ENCODE measurements around the gene VSIR.

The VSIR gene

GRCh38 chr10:71706216-71707121 is 66.9 kb downstream of the VSIR start:
- H3K4me3 ChIP-seq (ENCODE audit: low read length) = no peak overlapping the region
- no peak for DNase-seq (ENCODE audit: low read depth, low spot score)

DNA sequence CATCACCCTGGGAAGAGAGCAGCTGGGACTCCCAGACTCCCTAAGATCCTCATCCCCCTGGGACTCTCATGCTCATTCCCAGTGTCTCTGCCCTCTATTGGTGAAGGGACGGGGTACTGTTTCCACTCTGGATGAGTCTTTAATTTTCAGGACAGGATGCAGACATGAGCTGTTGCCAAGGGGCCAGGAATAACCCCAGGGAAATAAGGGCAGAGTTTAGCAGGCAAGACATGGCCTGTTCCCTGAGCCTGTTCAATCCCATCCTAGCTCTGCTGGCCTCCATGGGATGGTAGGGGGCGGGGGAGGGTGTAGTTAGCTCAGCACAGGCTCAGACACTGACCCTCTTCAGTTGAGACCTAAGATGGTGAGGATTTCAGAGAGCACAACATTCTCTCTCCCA is 67.7 kb downstream of the VSIR start:
- DNase-seq (ENCODE audit: low read depth, low spot score) = no peak
- H3K4me3 ChIP-seq (ENCODE audit: low read length) = no peak overlapping the region

DNA sequence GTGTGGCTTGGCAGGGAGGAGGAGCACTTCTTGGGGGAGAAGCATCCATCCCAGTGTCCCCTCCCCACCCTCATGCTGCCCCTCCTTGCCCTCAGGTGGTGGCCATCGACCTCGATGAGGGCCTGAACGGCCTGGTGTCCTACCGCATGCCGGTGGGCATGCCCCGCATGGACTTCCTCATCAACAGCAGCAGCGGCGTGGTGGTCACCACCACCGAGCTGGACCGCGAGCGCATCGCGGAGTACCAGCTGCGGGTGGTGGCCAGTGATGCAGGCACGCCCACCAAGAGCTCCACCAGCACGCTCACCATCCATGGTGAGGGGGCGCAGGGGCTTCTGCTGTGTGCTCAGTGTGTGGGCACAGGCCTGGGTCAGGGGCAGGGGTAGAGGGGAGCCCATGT is 68.5 kb downstream of the VSIR start:
- DNase-seq (ENCODE audit: low read depth, low spot score) = no peak
- H3K4me3 ChIP-seq (ENCODE audit: low read length) = no peak overlapping the region

DNA sequence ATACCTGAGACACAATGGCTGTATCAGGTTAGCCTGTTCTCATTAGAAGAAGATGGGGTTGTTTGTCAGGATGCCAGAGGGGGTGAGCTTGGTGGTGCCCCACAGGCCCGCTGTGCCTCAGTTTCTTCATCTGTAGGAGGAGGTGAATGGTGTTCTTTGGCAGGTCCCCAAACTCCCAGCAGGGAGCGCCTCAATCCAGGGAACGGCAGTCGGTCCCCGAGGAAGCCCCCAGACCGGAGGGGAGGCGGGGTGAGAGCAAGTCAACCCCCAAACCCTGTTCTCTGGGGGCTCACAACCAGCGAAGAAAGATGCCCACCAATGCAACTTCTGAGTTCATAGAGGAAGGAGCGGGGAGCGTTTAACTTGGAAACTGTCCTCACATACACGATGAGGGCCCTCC is 69.7 kb downstream of the VSIR start:
- no peak for DNase-seq (ENCODE audit: low read depth, low spot score)

GRCh38 chr10:71701496-71702132 is 71.7 kb downstream of the VSIR start:
- H3K4me3 ChIP-seq (ENCODE audit: low read length) = no peak overlapping the region
- no peak for DNase-seq (ENCODE audit: low read depth, low spot score)

More for the DNA sequence above, 69.7 kb downstream of the VSIR start:
- H3K4me3 ChIP-seq (ENCODE audit: low read length) = no peak overlapping the region

DNA sequence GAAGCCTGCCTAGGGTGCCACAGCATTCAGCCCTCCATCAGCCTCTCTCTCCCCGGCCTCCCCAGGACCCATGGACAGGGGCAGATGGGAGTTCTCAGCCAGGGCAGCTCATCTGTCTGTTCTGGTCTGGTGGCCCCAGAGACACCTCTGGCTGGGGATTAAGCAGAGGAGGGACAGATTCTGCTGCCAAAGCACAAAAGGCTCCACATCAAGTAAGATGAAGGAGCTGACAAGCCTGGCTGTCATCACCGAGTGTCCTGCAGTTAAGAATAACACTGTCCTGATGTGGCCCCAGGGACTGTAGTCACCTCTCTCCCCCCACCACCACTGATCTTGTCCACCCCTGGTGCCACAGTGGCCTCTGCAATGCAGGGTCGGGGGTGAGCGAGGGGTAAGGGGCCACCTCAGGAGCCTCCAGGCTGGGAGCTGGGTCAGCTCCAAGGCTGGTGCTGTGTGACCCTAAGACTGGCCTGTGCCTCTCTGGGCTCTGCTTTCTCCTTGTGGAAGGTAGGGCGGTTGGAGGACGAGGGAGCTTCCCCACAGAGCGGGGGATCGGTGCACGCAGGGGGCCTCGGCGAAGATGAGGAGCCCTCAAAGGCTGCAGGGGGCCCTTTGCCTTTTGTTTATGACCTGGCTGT is 72.5 kb downstream of the VSIR start:
- H3K4me3 ChIP-seq (ENCODE audit: low read length) = no peak overlapping the region
- no peak for DNase-seq (ENCODE audit: low read depth, low spot score)

- H3K4me3 ChIP-seq (ENCODE audit: low read length) = no peak overlapping the region
- DNase-seq (ENCODE audit: low read depth, low spot score) = no peak
Measured at GRCh38 chr10:71698737-71699136, 74.6 kb downstream of the VSIR start.

DNA sequence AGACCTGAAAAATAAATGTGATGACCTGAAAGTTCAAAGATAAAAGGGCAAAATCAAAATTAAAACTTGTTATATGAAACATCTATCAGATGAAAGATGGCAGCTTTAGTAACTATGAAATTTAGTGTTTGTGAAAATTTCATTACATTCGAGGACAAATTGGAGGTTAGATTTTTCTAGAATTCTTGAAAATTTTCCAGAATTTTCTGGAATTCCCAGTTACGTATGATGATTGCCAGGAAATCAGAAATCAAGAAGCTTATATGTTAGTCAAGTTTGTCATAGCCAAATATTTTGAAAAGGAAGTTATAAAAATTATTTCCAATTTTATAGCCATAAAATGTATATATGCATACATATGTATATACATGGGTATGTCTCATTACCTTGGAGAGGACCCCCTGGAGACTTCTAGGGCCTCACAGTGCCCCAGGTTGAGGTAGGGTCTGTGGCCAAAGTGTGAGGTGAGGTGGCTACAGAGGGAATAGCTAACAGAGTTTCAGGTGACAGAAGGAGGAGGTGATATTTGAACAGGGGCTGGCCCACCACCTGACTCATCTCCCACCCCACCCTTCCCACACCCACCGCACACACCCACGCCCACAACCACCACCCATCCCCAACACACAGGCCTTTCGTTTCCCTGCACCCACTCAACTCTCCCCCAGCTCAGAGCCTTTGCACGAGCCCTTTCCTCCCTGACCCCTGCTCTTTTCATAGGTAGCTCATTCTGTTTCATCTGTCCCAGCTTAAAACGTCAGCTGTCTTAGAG is 75.2 kb downstream of the VSIR start:
- no peak for DNase-seq (ENCODE audit: low read depth, low spot score)
- H3K4me3 ChIP-seq (ENCODE audit: low read length) = no peak overlapping the region

Data from Jurkat, Clone E6-1 (cell line).